K562 (cell line): ENCODE results near the gene ZBTB16. TPM values are rescaled to one million over a fixed set of nuclear protein-coding genes. Genes with fewer than 3 reads are reported as not detected.

ENCODE experiments used
- BDP1 ChIP-seq: IDR thresholded peaks from 3 replicates; pipeline ENCODE4 v1.6.1; 2011; ENCODE audit not compliant: insufficient read length, insufficient read depth
- CBX5 ChIP-seq: IDR thresholded peaks from 2 replicates; pipeline ENCODE4 v1.6.1; 2014; ENCODE audit warnings: low read depth, borderline replicate concordance
- CHAMP1 ChIP-seq: fragments of 450-650 bp; IDR thresholded peaks from 2 replicates; pipeline ENCODE4 v1.6.1; 2016; ENCODE audit warnings: mild to moderate bottlenecking
- E4F1 ChIP-seq: fragments of 250-450 bp; sonication (Bioruptor Pico); IDR thresholded peaks from 2 replicates; pipeline ENCODE4 v1.5.0; 2021; ENCODE audit warnings: mild to moderate bottlenecking, borderline replicate concordance
- HIVEP1 ChIP-seq: fragments of 250-450 bp; sonication (Bioruptor Pico); IDR thresholded peaks from 2 replicates; pipeline ENCODE4 v1.4.0; 2020; ENCODE audit warnings: mild to moderate bottlenecking
- HNRNPK ChIP-seq: fragments of 200-400 bp; formaldehyde crosslinking; IDR thresholded peaks from one replicate; pipeline ENCODE4 v1.6.1; 2018; ENCODE audit warnings: mild to moderate bottlenecking, low read depth, low read length; ENCODE audit not compliant: poor library complexity, severe bottlenecking
- NCOA4 ChIP-seq: fragments of 450-650 bp; IDR thresholded peaks from 2 replicates; pipeline ENCODE4 v1.6.1; 2018; ENCODE audit warnings: mild to moderate bottlenecking; ENCODE audit not compliant: partially characterized antibody
- PHB2 ChIP-seq: fragments of 450-650 bp; IDR thresholded peaks from 2 replicates; pipeline ENCODE4 v1.6.1; 2017; ENCODE audit warnings: low read depth
- POLR2B ChIP-seq: fragments of 450-650 bp; IDR thresholded peaks from 2 replicates; pipeline ENCODE4 v1.6.1; 2018; ENCODE audit warnings: low read depth; ENCODE audit not compliant: partially characterized antibody
- PRMT5 ChIP-seq: sonication (generic); formaldehyde crosslinking; IDR thresholded peaks from 2 replicates; pipeline ENCODE4 v1.5.0; 2020; ENCODE audit warnings: missing genetic modification reagents
- RBM17 ChIP-seq: fragments of 200-400 bp; formaldehyde crosslinking; IDR thresholded peaks from 2 replicates; pipeline ENCODE4 v1.6.1; 2017; ENCODE audit warnings: low read depth, mild to moderate bottlenecking, low read length, borderline replicate concordance
- RHOXF2B ChIP-seq: fragments of 250-450 bp; sonication (Bioruptor Pico); conservative IDR thresholded peaks from 2 replicates; pipeline ENCODE4 v1.5.1; 2021
- SFPQ ChIP-seq: fragments of 200-400 bp; formaldehyde crosslinking; IDR thresholded peaks from 2 replicates; pipeline ENCODE4 v1.6.1; 2017; ENCODE audit warnings: mild to moderate bottlenecking, low read depth, low read length, moderate library complexity
- SRSF3 ChIP-seq: fragments of 200-400 bp; formaldehyde crosslinking; IDR thresholded peaks from 2 replicates; pipeline ENCODE4 v1.6.1; 2016; ENCODE audit warnings: mild to moderate bottlenecking, low read length, moderate library complexity; ENCODE audit not compliant: insufficient read depth
- STAT5B ChIP-seq: fragments of 250-450 bp; sonication (Bioruptor Pico); IDR thresholded peaks from 2 replicates; pipeline ENCODE4 v1.8.0; 2021; ENCODE audit warnings: mild to moderate bottlenecking, inconsistent platforms
- TAF15 ChIP-seq: fragments of 200-400 bp; formaldehyde crosslinking; IDR thresholded peaks from 2 replicates; pipeline ENCODE4 v1.6.1; 2017; ENCODE audit warnings: mild to moderate bottlenecking, low read depth, low read length, moderate library complexity
- ZBTB1 ChIP-seq: sonication (generic); formaldehyde crosslinking; IDR thresholded peaks from 2 replicates; pipeline ENCODE4 v1.8.1; 2023; ENCODE audit warnings: missing genetic modification reagents, low read depth, mild to moderate bottlenecking, borderline replicate concordance
- ZNF324 ChIP-seq: fragments of 250-450 bp; sonication (Bioruptor Pico); IDR thresholded peaks from 2 replicates; pipeline ENCODE4 v1.4.0; 2020; ENCODE audit warnings: mild to moderate bottlenecking
- ZNF398 ChIP-seq: fragments of 250-450 bp; sonication (Bioruptor Pico); IDR thresholded peaks from 2 replicates; pipeline ENCODE4 v1.8.0; 2021; ENCODE audit warnings: moderate library complexity, mild to moderate bottlenecking, inconsistent platforms
- polyA plus RNA-seq, 8 experiments: library from polyadenylated mRNA; depleted of rRNA in 4 of 8; stranded (reverse) in 5 of 8; unstranded in 3 of 8; fragments of >200 nt; fragmentation: Nextera tagmentation in 2 of 8; fragmentation: Illumina TruSeq in 1 of 8; extraction: Ambion mirVana in 2 of 8; extraction: Trizol in 1 of 8; gene quantifications; 2 replicates each; pipeline versions ENCODE4 v1.2.1 to v1.2.3, GENCODE V29; 2011 to 2014; ENCODE audit warnings: inconsistent platforms in 1 of 8, missing spikeins in 1 of 8
- total RNA-seq, 7 experiments: library from RNA; depleted of rRNA in 6 of 7; stranded (reverse); fragments of >200 nt in 6 of 7; fragmentation: Illumina TruSeq in 2 of 7; extraction: Trizol in 2 of 7; gene quantifications; 2 replicates each; pipeline versions ENCODE4 v1.2.1 to v1.2.3, GENCODE V29; 2011 to 2021; ENCODE audit warnings: low replicate concordance in 1 of 7

Gene ZBTB16
- total and polyA plus RNA-seq, 9 of the 15 experiments (the other 6 are each of a cell fraction or from before 2014, with no cell fraction given) = 0.06 to 0.40 (median 0.24) TPM; not detected in 4

DNA sequence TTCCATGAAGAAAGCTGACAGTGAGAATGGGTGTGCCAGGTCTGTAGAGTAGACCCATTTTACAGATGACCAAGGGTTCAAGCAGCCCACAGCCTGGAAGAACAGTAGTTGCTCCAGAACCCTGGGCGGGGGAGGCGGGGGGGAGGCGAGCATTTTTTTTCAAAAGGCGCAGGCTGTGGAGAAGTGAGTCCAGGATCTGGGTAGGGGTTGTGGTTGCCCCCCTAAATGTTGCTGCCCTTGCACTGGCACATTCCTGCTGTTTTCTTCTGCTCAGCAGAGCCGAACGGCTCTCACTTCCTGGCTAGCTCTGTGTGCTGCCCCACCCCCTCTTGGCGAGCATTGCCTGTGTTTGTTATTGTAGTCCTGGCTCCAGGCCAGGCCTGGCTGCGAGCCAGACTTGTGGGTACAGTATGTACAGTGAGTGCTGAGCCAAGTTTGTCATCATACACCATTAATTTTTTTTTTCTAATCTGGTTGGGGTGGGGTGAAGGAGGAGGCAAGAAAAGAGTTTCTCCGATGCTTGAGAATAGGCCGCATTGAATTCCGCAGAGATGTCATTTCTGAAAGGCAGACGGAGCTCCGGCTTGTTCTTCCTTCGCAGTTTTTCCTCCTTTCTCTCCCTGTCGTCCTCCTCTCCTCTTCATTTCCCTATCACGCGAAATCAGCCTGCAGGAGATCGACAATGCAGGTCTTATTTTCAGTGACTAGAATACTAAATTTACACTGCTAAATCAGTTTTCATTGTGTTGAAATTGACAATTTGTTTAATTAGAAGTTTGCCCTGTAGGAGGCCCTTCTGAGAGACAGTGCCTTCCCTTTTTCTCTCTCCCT, 100.5 kb downstream of the ZBTB16 start (continued):
- no peak for TF ChIP-seq CHAMP1
- no peak for TF ChIP-seq E4F1
- TF ChIP-seq TAF15 = no peak
- TF ChIP-seq CBX5 = peak; percentile 45; the same call in 1 of the 2 replicates
- no peak for TF ChIP-seq BDP1
- TF ChIP-seq RBM17 = no peak
- TF ChIP-seq POLR2B = no peak
- no peak for TF ChIP-seq PRMT5 (CRISPR knock-in tag)
- TF ChIP-seq PHB2 = no peak
- TF ChIP-seq HIVEP1 (CRISPR knock-in tag) = no peak
- no peak for TF ChIP-seq HNRNPK
- no peak for TF ChIP-seq RHOXF2B
- TF ChIP-seq ZNF324 (CRISPR knock-in tag) = no peak
- no peak for TF ChIP-seq NCOA4
- TF ChIP-seq ZBTB1 (CRISPR knock-in tag) = no peak
- no peak for TF ChIP-seq SRSF3
- no peak for TF ChIP-seq SFPQ
- TF ChIP-seq STAT5B (CRISPR knock-in tag) = no peak
- TF ChIP-seq ZNF398 = no peak
